Astrocyte (in vitro differentiated cells and primary cell): Measurements from ENCODE around the gene EPB41L1.

Source experiments
- CTCF ChIP-seq: IDR thresholded peaks from 2 replicates; pipeline ENCODE4 v1.5.1; 2011; ENCODE audit warnings: low read depth, mild to moderate bottlenecking, inconsistent platforms, low read length, moderate library complexity; ENCODE audit not compliant: insufficient read depth
- EZH2 ChIP-seq: IDR thresholded peaks from 2 replicates; pipeline ENCODE4 v1.6.1; 2012; ENCODE audit warnings: mild to moderate bottlenecking, low read length, inconsistent platforms; ENCODE audit not compliant: insufficient read depth

GRCh38 chr20:36130390-36130789, 24.1 kb upstream of the EPB41L1 start:
- TF ChIP-seq CTCF (no peak), EZH2 (no peak)
